ENCODE data around the gene PLEKHG5.
"Not testable (repeated sequence)": the region's sequence is repeated elsewhere in the genome, so short reads cannot be mapped to it uniquely, and the experiment has no call there.

The PLEKHG5 gene

DNA sequence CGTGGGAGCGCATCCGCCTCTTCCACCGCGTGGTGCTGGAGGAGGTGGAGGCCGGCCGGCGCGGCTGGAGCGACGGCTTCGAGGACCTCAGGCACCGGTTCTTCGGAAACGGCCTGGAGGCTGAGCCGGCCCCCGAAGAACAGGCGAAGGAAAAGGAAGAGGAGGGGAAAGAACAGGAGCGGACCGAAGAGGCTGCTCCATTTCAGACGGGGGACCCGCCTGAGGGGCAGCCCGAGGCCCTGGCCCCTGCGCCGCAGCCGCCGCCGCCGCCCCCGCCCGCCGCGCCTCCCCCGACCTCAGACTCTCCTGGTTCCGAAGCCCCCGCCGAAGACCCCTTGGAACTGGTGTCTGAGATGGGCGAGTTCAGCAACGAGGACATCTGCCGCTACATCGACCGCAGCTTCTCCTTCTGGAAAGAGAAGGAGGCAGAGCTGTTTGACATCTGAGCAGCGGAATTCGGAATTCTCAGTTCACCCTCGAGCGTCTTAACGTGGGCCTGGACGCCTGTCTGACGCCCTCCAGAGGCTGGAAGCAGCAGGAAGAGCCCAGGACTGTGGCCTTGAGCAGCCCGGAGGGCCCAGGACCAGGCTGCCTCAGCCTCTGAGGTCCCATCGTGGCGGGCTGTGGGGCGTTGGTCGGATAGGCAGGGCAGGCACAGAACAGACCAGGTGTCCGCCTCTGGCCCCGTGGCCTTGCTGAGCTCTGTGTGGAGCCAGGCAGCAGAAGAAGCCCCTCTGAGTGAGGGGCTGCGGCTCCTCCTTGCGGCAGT, 35.5 kb downstream of the PLEKHG5 start:
- H3K14ac ChIP-seq (ENCODE audit: low read length); H3K9me3 ChIP-seq (replicated peaks in 1 of 2; ENCODE audit: control insufficient read depth in 2 of 2, insufficient read depth in 1 of 2, low read depth in 1 of 2, low read length in 2 of 2); H2AFZ ChIP-seq (ENCODE audit: low read length); H4K8ac ChIP-seq (ENCODE audit: low read depth, low read length); H3K79me1 ChIP-seq (ENCODE audit: low read depth, low read length); H4K91ac ChIP-seq (ENCODE audit: low read depth, low read length, poor library complexity); H2BK12ac ChIP-seq (ENCODE audit: low read length); H3K4me3 ChIP-seq (ENCODE audit: low read length in 2 of 2); H3K27ac ChIP-seq (replicated peaks; ENCODE audit: low read length); H3K4me2 ChIP-seq (ENCODE audit: insufficient read depth, low read length, poor library complexity, severe bottlenecking); H2BK5ac ChIP-seq (ENCODE audit: low read length); H3K4ac ChIP-seq (ENCODE audit: low read length); DNase-seq (ENCODE audit: low spot score); H3K36me3 ChIP-seq (replicated peaks in 1 of 2; ENCODE audit: control insufficient read depth in 2 of 2, insufficient read depth in 2 of 2, low read length in 2 of 2); H3K4me1 ChIP-seq (ENCODE audit: control insufficient read depth in 2 of 2, insufficient read depth in 1 of 2, low read depth in 1 of 2, low read length in 2 of 2); H3K9ac ChIP-seq (ENCODE audit: low read depth, low read length, poor library complexity): not testable (repeated sequence)
- H3K18ac ChIP-seq (ENCODE audit: low read length) = peak overlapping the region; percentile 70
- H2BK120ac ChIP-seq (ENCODE audit: low read depth, low read length) = peak overlapping the region; percentile 61
- peak overlapping the region; percentile 43 for H2BK15ac ChIP-seq (ENCODE audit: low read length)
- WGBS, 2 donors (ENCODE audit: extremely low coverage in 2 of 2, insufficient read length in 2 of 2, insufficient replicate concordance in 1 of 2) = no CpG with 5 or more reads among the region's 58 CpGs
- H3K23ac ChIP-seq (ENCODE audit: low read depth, low read length, poor library complexity) = peak overlapping the region; percentile 80
- peak overlapping the region; percentile 61 for H2AK5ac ChIP-seq (ENCODE audit: low read depth, low read length)
- peaks cover 0 to 21% (median 2%) of the 10 kb centered on the region in 3 experiments for H3K27me3 ChIP-seq (ENCODE audit: control insufficient read depth in 3 of 3, insufficient read depth in 3 of 3, low read depth in 1 of 3, low read length in 3 of 3)

DNA sequence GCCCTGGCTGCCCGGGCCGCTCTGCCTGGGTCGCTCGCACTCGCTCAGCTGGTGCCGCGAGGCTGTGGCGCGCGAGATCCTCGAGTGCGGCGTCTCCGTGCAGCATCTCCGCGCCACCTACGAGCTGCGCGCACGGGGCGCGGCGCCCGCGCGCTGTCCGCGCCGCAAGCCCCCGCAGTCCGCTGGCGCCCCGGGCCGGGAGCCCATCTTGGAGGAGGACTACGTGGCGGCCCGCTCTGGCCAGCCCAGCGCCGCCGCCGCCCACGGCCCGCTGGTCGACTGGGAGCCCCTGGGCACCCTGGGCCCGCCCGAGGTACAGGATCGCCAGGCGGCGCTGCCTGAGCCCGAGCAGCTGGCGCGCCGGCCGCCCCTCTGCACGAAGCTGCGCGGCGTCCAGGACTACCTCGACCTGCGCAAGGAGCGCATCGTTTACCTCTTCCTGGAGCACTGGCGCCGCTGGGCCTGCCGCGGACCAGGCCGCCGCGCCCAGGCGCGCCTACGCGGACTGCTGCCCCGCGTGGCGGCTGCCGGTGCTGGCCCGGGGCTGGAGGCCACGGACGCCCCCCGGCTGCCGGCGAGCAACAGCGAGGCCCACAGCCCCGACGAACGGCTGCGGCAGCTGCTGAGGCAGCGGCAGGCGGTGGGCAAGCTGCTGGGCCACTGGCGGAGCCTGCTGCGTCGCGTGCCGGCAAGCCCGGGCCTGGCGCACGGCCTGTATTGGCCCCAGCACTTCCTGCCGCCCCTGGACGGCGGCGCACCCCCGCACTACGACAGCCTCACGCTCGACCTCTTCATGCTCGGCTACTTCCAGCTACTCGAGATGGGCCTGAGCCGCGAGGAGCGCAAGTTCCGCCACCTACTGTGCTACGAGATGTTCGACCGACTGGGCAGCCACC, 36.4 kb downstream of the PLEKHG5 start:
- Histone ChIP-seq H3K4me1 (ENCODE audit: control insufficient read depth in 2 of 2, insufficient read depth in 1 of 2, low read depth in 1 of 2, low read length in 2 of 2) (peaks cover 1 to 10% of the 10 kb centered on the region in 2 donors), H3K14ac (ENCODE audit: low read length) (no peak overlapping the region), H3K27ac (replicated peaks; ENCODE audit: low read length) (no peak overlapping the region), H2AK5ac (ENCODE audit: low read depth, low read length) (peak overlapping the region; percentile 35), H3K27me3 (ENCODE audit: control insufficient read depth in 3 of 3, insufficient read depth in 3 of 3, low read depth in 1 of 3, low read length in 3 of 3) (peaks cover 0 to 21% (median 5%) of the 10 kb centered on the region in 3 experiments), H2BK12ac (ENCODE audit: low read length) (peak overlapping the region; percentile 58), H2BK15ac (ENCODE audit: low read length) (peak overlapping the region; percentile 43), H3K4ac (ENCODE audit: low read length) (no peak overlapping the region), H2AFZ (ENCODE audit: low read length) (no peak overlapping the region), H3K9me3 (replicated peaks in 1 of 2; ENCODE audit: control insufficient read depth in 2 of 2, insufficient read depth in 1 of 2, low read depth in 1 of 2, low read length in 2 of 2) (no peaks in the 10 kb centered on the region), H4K8ac (ENCODE audit: low read depth, low read length) (no peak overlapping the region), H3K4me2 (ENCODE audit: insufficient read depth, low read length, poor library complexity, severe bottlenecking) (peak overlapping the region; percentile 23), H4K91ac (ENCODE audit: low read depth, low read length, poor library complexity) (no peak overlapping the region), H2BK120ac (ENCODE audit: low read depth, low read length) (peak overlapping the region; percentile 61), H2BK5ac (ENCODE audit: low read length) (no peak overlapping the region), H3K79me1 (ENCODE audit: low read depth, low read length) (peaks cover 4% of the 10 kb centered on the region), H3K18ac (ENCODE audit: low read length) (peak overlapping the region; percentile 80), H3K4me3 (ENCODE audit: low read length in 2 of 2) (no peak overlapping the region), H3K9ac (ENCODE audit: low read depth, low read length, poor library complexity) (no peak overlapping the region), H3K36me3 (replicated peaks in 1 of 2; ENCODE audit: control insufficient read depth in 2 of 2, insufficient read depth in 2 of 2, low read length in 2 of 2) (no peaks in the 10 kb centered on the region), H3K23ac (ENCODE audit: low read depth, low read length, poor library complexity) (peak overlapping the region; percentile 80)
- no CpG with 5 or more reads among the region's 115 CpGs for WGBS, 2 donors (ENCODE audit: extremely low coverage in 2 of 2, insufficient read length in 2 of 2, insufficient replicate concordance in 1 of 2)
- DNase-seq (ENCODE audit: low spot score) = no peak

- not testable (repeated sequence) for H3K4ac ChIP-seq (ENCODE audit: low read length); DNase-seq (ENCODE audit: low spot score); H2BK15ac ChIP-seq (ENCODE audit: low read length); H3K79me1 ChIP-seq (ENCODE audit: low read depth, low read length); H3K23ac ChIP-seq (ENCODE audit: low read depth, low read length, poor library complexity); H3K27ac ChIP-seq (replicated peaks; ENCODE audit: low read length); H3K14ac ChIP-seq (ENCODE audit: low read length); H2BK5ac ChIP-seq (ENCODE audit: low read length); H4K8ac ChIP-seq (ENCODE audit: low read depth, low read length); H2BK120ac ChIP-seq (ENCODE audit: low read depth, low read length); H3K9me3 ChIP-seq (replicated peaks in 1 of 2; ENCODE audit: control insufficient read depth in 2 of 2, insufficient read depth in 1 of 2, low read depth in 1 of 2, low read length in 2 of 2); H3K36me3 ChIP-seq (replicated peaks in 1 of 2; ENCODE audit: control insufficient read depth in 2 of 2, insufficient read depth in 2 of 2, low read length in 2 of 2); H3K4me3 ChIP-seq (ENCODE audit: low read length in 2 of 2); H3K9ac ChIP-seq (ENCODE audit: low read depth, low read length, poor library complexity); H3K18ac ChIP-seq (ENCODE audit: low read length); H4K91ac ChIP-seq (ENCODE audit: low read depth, low read length, poor library complexity)
- H2BK12ac ChIP-seq (ENCODE audit: low read length) = peak overlapping the region; percentile 22
- H2AFZ ChIP-seq (ENCODE audit: low read length) = peak overlapping the region; percentile 49
- peaks cover 0 to 23% (median 14%) of the 10 kb centered on the region in 3 experiments for H3K27me3 ChIP-seq (ENCODE audit: control insufficient read depth in 3 of 3, insufficient read depth in 3 of 3, low read depth in 1 of 3, low read length in 3 of 3)
- whole genome bisulfite sequencing, 2 donors (ENCODE audit: extremely low coverage in 2 of 2, insufficient read length in 2 of 2, insufficient replicate concordance in 1 of 2) = no CpG with 5 or more reads among the region's 85 CpGs
- H3K4me2 ChIP-seq (ENCODE audit: insufficient read depth, low read length, poor library complexity, severe bottlenecking) = peak overlapping the region; percentile 18
- H3K4me1 ChIP-seq (ENCODE audit: control insufficient read depth in 2 of 2, insufficient read depth in 1 of 2, low read depth in 1 of 2, low read length in 2 of 2) = peaks cover 4 to 19% of the 10 kb centered on the region in 2 donors
- peak overlapping the region; percentile 46 for H2AK5ac ChIP-seq (ENCODE audit: low read depth, low read length)
These were observed 37.3 kb downstream of the PLEKHG5 start for GRCh38 chr1:6453895-6454855.

All from neuronal stem cell (in vitro differentiated cells).